HCT116 (cell line): Measurements from ENCODE around the gene DNTT. TPM values are rescaled to one million over a fixed set of nuclear protein-coding genes. Genes with fewer than 3 reads are reported as not detected.

Experiments used
- ATAC-seq: fragments of 200-7000 bp; cut with Tn5 transposase; 2 replicates; pipeline ENCODE4 v1.9.1; 2020; ENCODE audit warnings: mild to moderate bottlenecking, moderate library complexity
- BruUV-seq: library from RNA; stranded (reverse); fragments of 400-500 nt; replicated peaks from 2 replicates; lab custom pipeline; 2021; lab: Mats Ljungman, UMichigan
- CTCF ChIA-PET: fragments of 300-600 bp; sonication (Branson Sonifier 250); formaldehyde crosslinking; loops from one replicate; lab custom pipeline; 2021; ENCODE audit warnings: antibody characterized with exemption; lab: Charles Lee
- POLR2A ChIA-PET: fragments of 300-600, 350-600 bp; sonication (Branson Sonifier 250); formaldehyde crosslinking; loops from one replicate; lab custom pipeline; 2021; ENCODE audit warnings: antibody characterized with exemption; lab: Charles Lee
- RAD21 ChIA-PET, 2 experiments: fragments of 300-600 bp; sonication (Branson Sonifier 250); formaldehyde crosslinking; loops; one replicate each; lab custom pipeline; 2023; ENCODE audit warnings: low total read pairs in 2 of 2; ENCODE audit not compliant: uncharacterized antibody in 2 of 2, unreplicated experiment in 2 of 2, low non-redundant PET in 1 of 2; lab: Charles Lee
- DNase-seq: peaks from one replicate; pipeline ENCODE4 v3.0.0-alpha.2; 2010; ENCODE audit warnings: low read depth, low spot score
- H2AFZ ChIP-seq: fragments of 200-600 bp; shearing (Covaris generic), sonication (generic); 2 replicates; pipeline ENCODE4 v1.6.1; 2017; ENCODE audit warnings: low read depth, mixed run types, mixed read lengths, antibody characterized with exemption, low read length; ENCODE audit not compliant: poor library complexity, severe bottlenecking
- H3K27ac ChIP-seq: 2 replicates; pipeline ENCODE4 v1.5.1; 2012; ENCODE audit warnings: low read depth, low read length
- H3K27me3 ChIP-seq: fragments of 200-600 bp; sonication (generic); 2 replicates; pipeline ENCODE4 v1.6.1; 2016; ENCODE audit warnings: mixed run types, low read length, mixed read lengths; ENCODE audit not compliant: insufficient read depth
- H3K36me3 ChIP-seq, 2 experiments: fragments of 200-500 bp in 1 of 2; fragments of 200-600 bp in 1 of 2; sonication (Bioruptor generic) in 1 of 2; sonication (generic) in 1 of 2; 2 replicates each; pipeline versions ENCODE4 v1.5.1 to v1.6.1; 2014 to 2016; ENCODE audit warnings: low read length in 2 of 2, inconsistent platforms in 1 of 2, mixed read lengths in 1 of 2, mixed run types in 1 of 2; ENCODE audit not compliant: insufficient read depth in 2 of 2, control insufficient read depth in 1 of 2
- H3K4me1 ChIP-seq, 2 experiments: fragments of 200-600 bp in 1 of 2; sonication (generic) in 1 of 2; 2 replicates each; pipeline versions ENCODE4 v1.5.1 to v1.6.1; 2012 to 2017; ENCODE audit warnings: low read length in 2 of 2, inconsistent platforms in 1 of 2, mild to moderate bottlenecking in 1 of 2, mixed read lengths in 1 of 2, mixed run types in 1 of 2, moderate library complexity in 1 of 2; ENCODE audit not compliant: insufficient read depth in 2 of 2, control insufficient read depth in 1 of 2
- H3K4me2 ChIP-seq: fragments of 200-600 bp; sonication (generic); 2 replicates; pipeline ENCODE4 v1.6.1; 2017; ENCODE audit warnings: mixed run types, low read length, mixed read lengths
- H3K4me3 ChIP-seq, 2 experiments: fragments of 200-600 bp in 1 of 2; sonication (generic) in 1 of 2; replicated peaks in 1 of 2; 2 replicates each; pipeline ENCODE4 v1.5.1; 2011 to 2016; ENCODE audit warnings: low read length in 2 of 2, control low read depth in 1 of 2, low read depth in 1 of 2, mild to moderate bottlenecking in 1 of 2, mixed read lengths in 1 of 2, mixed run types in 1 of 2
- H3K79me2 ChIP-seq: fragments of 200-600 bp; sonication (generic); 2 replicates; pipeline ENCODE4 v1.6.1; 2017; ENCODE audit warnings: mild to moderate bottlenecking, mixed run types, low read length, moderate library complexity, mixed read lengths; ENCODE audit not compliant: insufficient read depth
- H3K9ac ChIP-seq: fragments of 200-600 bp; sonication (generic); 2 replicates; pipeline ENCODE4 v1.6.1; 2016; ENCODE audit warnings: low read length, mixed read lengths
- H3K9me2 ChIP-seq: fragments of 200-600 bp; sonication (generic), shearing (Covaris generic); 2 replicates; pipeline ENCODE4 v1.6.1; 2017; ENCODE audit warnings: mixed run types, mild to moderate bottlenecking, moderate library complexity; ENCODE audit not compliant: insufficient read depth
- H3K9me3 ChIP-seq, 2 experiments: fragments of 200-500 bp in 1 of 2; fragments of 200-600 bp in 1 of 2; sonication (Bioruptor generic) in 1 of 2; sonication (generic) in 1 of 2; 2 replicates each; pipeline ENCODE4 v1.6.1; 2014 to 2017; ENCODE audit warnings: low read length in 2 of 2, mixed read lengths in 2 of 2, inconsistent platforms in 1 of 2, low read depth in 1 of 2, mild to moderate bottlenecking in 1 of 2, mixed run types in 1 of 2, moderate library complexity in 1 of 2; ENCODE audit not compliant: control insufficient read depth in 1 of 2, insufficient read depth in 1 of 2
- H4K20me1 ChIP-seq: fragments of 200-600 bp; sonication (generic), shearing (Covaris generic); 2 replicates; pipeline ENCODE4 v1.6.1; 2017; ENCODE audit warnings: mixed run types, mild to moderate bottlenecking, moderate library complexity; ENCODE audit not compliant: insufficient read depth
- CBX3 ChIP-seq: IDR thresholded peaks from 2 replicates; pipeline ENCODE4 v1.6.1; 2012; ENCODE audit warnings: low read depth
- CEBPB ChIP-seq: IDR thresholded peaks from 2 replicates; pipeline ENCODE4 v1.6.1; 2012; ENCODE audit warnings: low read depth
- EGR1 ChIP-seq: IDR thresholded peaks from 2 replicates; pipeline ENCODE4 v1.6.1; 2012; ENCODE audit warnings: low read depth
- ELF1 ChIP-seq: IDR thresholded peaks from 2 replicates; pipeline ENCODE4 v1.6.1; 2012; ENCODE audit warnings: low read depth, borderline replicate concordance
- EZH2 ChIP-seq: fragments of 200-600 bp; sonication (generic); IDR thresholded peaks from 2 replicates; pipeline ENCODE4 v1.6.1; 2017; ENCODE audit warnings: antibody characterized with exemption, mixed run types
- EZH2phosphoT487 ChIP-seq: fragments of 200-600 bp; IDR thresholded peaks from 2 replicates; pipeline ENCODE4 v1.6.1; 2018; ENCODE audit warnings: antibody characterized with exemption, borderline replicate concordance
- FOSL1 ChIP-seq: IDR thresholded peaks from 2 replicates; pipeline ENCODE4 v1.6.1; 2012; ENCODE audit warnings: low read depth
- POLR2A ChIP-seq: IDR thresholded peaks from 2 replicates; pipeline ENCODE4 v1.7.0; 2011; ENCODE audit warnings: borderline replicate concordance; ENCODE audit not compliant: insufficient read depth, insufficient read length; ENCODE audit errors: extremely low read depth
- SIN3A ChIP-seq: IDR thresholded peaks from 2 replicates; pipeline ENCODE4 v1.6.1; 2012; ENCODE audit warnings: low read depth
- SRF ChIP-seq: IDR thresholded peaks from 2 replicates; pipeline ENCODE4 v1.6.1; 2012; ENCODE audit warnings: low read depth
- TCF7L2 ChIP-seq: IDR thresholded peaks from 2 replicates; pipeline ENCODE4 v1.7.0; 2011; ENCODE audit warnings: borderline replicate concordance, inconsistent platforms; ENCODE audit not compliant: insufficient read depth, insufficient read length; ENCODE audit errors: extremely low read depth
- YY1 ChIP-seq: IDR thresholded peaks from 2 replicates; pipeline ENCODE4 v1.6.1; 2011; ENCODE audit warnings: low read length, low read depth, moderate library complexity, mild to moderate bottlenecking; ENCODE audit not compliant: insufficient replicate concordance; ENCODE audit errors: extremely low read depth
- ZNF274 ChIP-seq: fragments of 200-500 bp; sonication (Bioruptor generic); IDR thresholded peaks from 2 replicates; pipeline ENCODE4 v1.6.1; 2014; ENCODE audit warnings: mild to moderate bottlenecking, low read depth, low read length, inconsistent platforms
- intact Hi-C: fragments of 100-400 bp; cut with micrococcal nuclease; formaldehyde crosslinking; loops from 2 replicates; pipeline ENCODE4 v1.10.0; 2022
- total RNA-seq: library from RNA; stranded (reverse); gene quantifications from one replicate; pipeline ENCODE4 v1.2.1, GENCODE V29; 2021; ENCODE audit not compliant: unreplicated experiment
- TF ChIP-seq, protein P1 (sequence below), 3 experiments: fragments of 200-600 bp in 1 of 3; sonication (generic) in 1 of 3; IDR thresholded peaks in 2 of 3; conservative IDR thresholded peaks in 1 of 3; 2 replicates each; pipeline ENCODE4 v1.5.1; 2012 to 2017; ENCODE audit warnings: low read depth in 2 of 3, low read length in 2 of 3, antibody characterized with exemption in 1 of 3, borderline replicate concordance in 1 of 3, control low read depth in 1 of 3, mild to moderate bottlenecking in 1 of 3, mixed read lengths in 1 of 3, mixed run types in 1 of 3, moderate library complexity in 1 of 3; ENCODE audit not compliant: insufficient read depth in 1 of 3
- TF ChIP-seq, protein P2 (sequence below): IDR thresholded peaks from 2 replicates; pipeline ENCODE4 v1.6.1; 2012

The DNTT gene
- total RNA-seq, 1 experiment from 2014 or later: not detected

DNA sequence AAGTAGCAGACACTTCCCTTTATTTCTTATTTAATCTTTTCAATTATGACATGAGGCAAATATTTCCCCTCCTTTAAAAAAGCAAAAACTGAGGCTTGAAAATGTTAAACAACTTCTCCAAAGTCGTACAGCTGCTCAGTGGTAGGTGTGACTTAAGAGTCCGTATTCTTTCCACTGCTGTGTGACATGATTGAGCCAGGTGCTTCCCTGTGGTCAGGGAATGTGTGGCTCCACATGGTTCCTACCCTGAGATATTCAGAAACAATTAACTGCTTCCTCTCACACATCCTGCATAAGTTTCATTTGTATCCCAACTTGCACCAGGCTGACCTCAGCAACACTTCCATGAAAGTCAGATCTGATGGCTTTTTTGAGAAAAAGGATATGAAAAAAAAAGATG, 41.0 kb downstream of the DNTT start:
- Histone ChIP-seq H3K4me1 (no peaks in the 10 kb centered on the region), H2AFZ (no peak overlapping the region), H3K36me3 (no peaks in the 10 kb centered on the region), H3K4me2 (no peak overlapping the region)
- intact Hi-C loops: no loop called here
- ChIA-PET RAD21 (no interaction called here), POLR2A (no interaction called here)
- DNase-seq: no peak
- TF ChIP-seq YY1 (no peak), EZH2phosphoT487 (no peak), EZH2 (no peak), ELF1 (no peak), SIN3A (no peak), CBX3 (no peak), ZNF274 (no peak), CEBPB (no peak), SRF (no peak), FOSL1 (no peak), EGR1 (no peak), POLR2A (no peak), TCF7L2 (no peak)
- TF ChIP-seq, protein P1, sequence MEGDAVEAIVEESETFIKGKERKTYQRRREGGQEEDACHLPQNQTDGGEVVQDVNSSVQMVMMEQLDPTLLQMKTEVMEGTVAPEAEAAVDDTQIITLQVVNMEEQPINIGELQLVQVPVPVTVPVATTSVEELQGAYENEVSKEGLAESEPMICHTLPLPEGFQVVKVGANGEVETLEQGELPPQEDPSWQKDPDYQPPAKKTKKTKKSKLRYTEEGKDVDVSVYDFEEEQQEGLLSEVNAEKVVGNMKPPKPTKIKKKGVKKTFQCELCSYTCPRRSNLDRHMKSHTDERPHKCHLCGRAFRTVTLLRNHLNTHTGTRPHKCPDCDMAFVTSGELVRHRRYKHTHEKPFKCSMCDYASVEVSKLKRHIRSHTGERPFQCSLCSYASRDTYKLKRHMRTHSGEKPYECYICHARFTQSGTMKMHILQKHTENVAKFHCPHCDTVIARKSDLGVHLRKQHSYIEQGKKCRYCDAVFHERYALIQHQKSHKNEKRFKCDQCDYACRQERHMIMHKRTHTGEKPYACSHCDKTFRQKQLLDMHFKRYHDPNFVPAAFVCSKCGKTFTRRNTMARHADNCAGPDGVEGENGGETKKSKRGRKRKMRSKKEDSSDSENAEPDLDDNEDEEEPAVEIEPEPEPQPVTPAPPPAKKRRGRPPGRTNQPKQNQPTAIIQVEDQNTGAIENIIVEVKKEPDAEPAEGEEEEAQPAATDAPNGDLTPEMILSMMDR (IDR thresholded peaks at IDR 0.05 in 2 of 3, conservative IDR thresholded peaks at IDR 0.05 in 1 of 3; ENCODE audit: borderline replicate concordance in 1 of 3, insufficient read depth in 1 of 3, low read depth in 2 of 3, low read length in 2 of 3): no peak
- TF ChIP-seq, protein P2, sequence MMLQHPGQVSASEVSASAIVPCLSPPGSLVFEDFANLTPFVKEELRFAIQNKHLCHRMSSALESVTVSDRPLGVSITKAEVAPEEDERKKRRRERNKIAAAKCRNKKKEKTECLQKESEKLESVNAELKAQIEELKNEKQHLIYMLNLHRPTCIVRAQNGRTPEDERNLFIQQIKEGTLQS: no peak
- TF ChIP-seq, all 23 proteins: peak for 0
- H3K9me2 ChIP-seq: no peaks in the 10 kb centered on the region
- H4K20me1 ChIP-seq: no peaks in the 10 kb centered on the region
- H3K9ac ChIP-seq: no peak overlapping the region
- no TSS peak for BruUV-seq
- H3K79me2 ChIP-seq: no peaks in the 10 kb centered on the region
- ATAC-seq: no peak
- peaks cover 0 to 5% of the 10 kb centered on the region in 2 experiments; a peak in 2 of 4 replicates for H3K9me3 ChIP-seq
- H3K27ac ChIP-seq: no peak overlapping the region
- H3K4me3 ChIP-seq: no peak overlapping the region
- H3K27me3 ChIP-seq: no peaks in the 10 kb centered on the region
- CTCF ChIA-PET: no interaction called here
